ENCODE data around the gene SLC9A9. TPM values are rescaled to one million over a fixed set of nuclear protein-coding genes. Genes with fewer than 3 reads are reported as not detected.

SLC9A9 gene
- total and polyA plus RNA-seq, 2 donors from 2014 or later: 3.7 to 16.5 TPM

DNA sequence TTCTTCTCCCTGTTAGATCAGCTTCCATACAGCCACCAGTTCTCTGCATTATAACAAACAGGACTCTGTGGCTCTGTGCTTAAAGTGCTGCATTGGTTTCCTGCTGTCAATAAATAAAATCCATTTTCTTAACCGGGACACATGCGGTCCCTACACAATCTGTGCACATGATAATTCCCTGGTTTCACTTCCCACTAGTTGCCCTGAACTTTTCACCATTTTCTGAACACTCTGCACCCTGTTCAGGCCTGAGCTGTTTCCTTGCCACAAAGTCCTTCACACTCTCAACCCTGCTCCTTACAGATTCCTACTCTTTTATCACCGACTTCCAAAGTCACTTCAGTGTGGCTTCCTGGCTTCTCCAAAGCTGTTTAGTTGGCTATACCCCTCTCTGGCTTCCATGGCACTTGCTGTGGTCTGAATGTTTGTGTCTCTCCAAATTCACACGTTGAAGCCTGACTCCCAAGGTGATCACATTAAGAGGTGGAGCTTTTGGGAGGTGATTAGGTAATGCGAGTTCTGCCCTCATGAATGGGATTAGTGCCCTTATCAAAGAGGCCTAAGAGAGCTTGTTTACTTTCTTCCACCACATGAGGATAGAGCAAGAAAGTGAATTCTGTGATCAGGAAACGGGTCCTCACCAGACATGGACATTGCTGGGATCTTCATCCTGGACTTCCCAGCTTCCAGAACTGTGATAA, 495.3 kb downstream of the SLC9A9 start:
- DNase-seq: no peak

DNA sequence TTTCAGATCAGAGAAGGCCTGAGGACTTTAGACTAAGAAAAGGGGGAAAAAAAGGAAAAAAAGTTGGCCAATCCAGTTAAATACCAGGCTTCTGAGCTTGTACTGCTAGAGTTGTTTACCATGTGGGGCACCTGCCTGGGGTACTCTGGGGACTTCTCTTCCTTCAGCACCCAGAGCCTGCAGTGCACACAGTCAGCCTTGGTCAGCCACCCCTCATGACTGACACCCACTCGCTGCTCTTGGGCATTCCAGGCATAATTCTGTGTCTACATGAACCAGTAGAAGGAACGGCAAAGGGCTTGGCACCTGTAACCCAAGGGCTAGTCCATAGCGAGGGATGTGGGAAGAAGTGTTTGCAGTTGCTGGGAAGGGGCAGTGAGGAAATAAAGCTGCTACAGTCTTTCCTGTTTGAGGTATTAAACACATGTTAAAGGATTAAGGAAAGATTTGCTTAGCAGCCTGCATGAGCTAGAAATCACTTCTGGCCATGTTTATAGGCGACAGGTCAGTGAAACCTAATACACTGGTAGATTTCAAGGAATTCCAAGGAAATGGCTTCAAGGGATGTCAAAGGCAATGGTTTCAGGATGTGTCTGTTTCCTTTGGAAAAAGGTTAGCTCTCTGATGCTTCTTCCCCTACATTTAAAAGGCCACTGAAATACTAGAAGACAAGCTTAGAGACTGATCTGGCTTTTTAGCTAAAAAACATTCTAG, 496.2 kb downstream of the SLC9A9 start:
- H3K4me1 ChIP-seq (ENCODE audit: control insufficient read depth in 2 of 3, insufficient read depth in 2 of 3, low read depth in 1 of 3, low read length in 3 of 3): no peaks in the 10 kb centered on the region
- H3K9ac ChIP-seq (ENCODE audit: low read length in 3 of 3): no peak overlapping the region
- intact Hi-C loops (cut with DNase I): no loop called here
- FAIRE-seq (no peak), DNase-seq (peak in 4 of 5 donors; percentile 11 to 68 (median 53))
- no peaks in the 10 kb centered on the region for H3K27me3 ChIP-seq (ENCODE audit: control insufficient read depth, insufficient read depth, low read length)
- no peak overlapping the region for H3K4me3 ChIP-seq (ENCODE audit: low read length in 3 of 3)
- TF ChIP-seq, protein P1, sequence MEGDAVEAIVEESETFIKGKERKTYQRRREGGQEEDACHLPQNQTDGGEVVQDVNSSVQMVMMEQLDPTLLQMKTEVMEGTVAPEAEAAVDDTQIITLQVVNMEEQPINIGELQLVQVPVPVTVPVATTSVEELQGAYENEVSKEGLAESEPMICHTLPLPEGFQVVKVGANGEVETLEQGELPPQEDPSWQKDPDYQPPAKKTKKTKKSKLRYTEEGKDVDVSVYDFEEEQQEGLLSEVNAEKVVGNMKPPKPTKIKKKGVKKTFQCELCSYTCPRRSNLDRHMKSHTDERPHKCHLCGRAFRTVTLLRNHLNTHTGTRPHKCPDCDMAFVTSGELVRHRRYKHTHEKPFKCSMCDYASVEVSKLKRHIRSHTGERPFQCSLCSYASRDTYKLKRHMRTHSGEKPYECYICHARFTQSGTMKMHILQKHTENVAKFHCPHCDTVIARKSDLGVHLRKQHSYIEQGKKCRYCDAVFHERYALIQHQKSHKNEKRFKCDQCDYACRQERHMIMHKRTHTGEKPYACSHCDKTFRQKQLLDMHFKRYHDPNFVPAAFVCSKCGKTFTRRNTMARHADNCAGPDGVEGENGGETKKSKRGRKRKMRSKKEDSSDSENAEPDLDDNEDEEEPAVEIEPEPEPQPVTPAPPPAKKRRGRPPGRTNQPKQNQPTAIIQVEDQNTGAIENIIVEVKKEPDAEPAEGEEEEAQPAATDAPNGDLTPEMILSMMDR (IDR thresholded peaks at IDR 0.05; ENCODE audit: borderline replicate concordance, extremely low read depth, insufficient read depth): no peak
- H3K9me3 ChIP-seq (ENCODE audit: control insufficient read depth in 2 of 3, insufficient read depth in 1 of 3, low read length in 3 of 3): no peaks in the 10 kb centered on the region
- H3K36me3 ChIP-seq (ENCODE audit: control insufficient read depth in 2 of 3, insufficient read depth in 3 of 3, low read length in 3 of 3): no peaks in the 10 kb centered on the region
- no peak overlapping the region for H3K27ac ChIP-seq (ENCODE audit: low read depth in 2 of 2, low read length in 2 of 2)

More for the DNA sequence above, 495.3 kb downstream of the SLC9A9 start:
- intact Hi-C loops (cut with DNase I): no loop called here
- Histone ChIP-seq H3K27me3 (ENCODE audit: control insufficient read depth, insufficient read depth, low read length) (no peaks in the 10 kb centered on the region), H3K36me3 (ENCODE audit: control insufficient read depth in 2 of 3, insufficient read depth in 3 of 3, low read length in 3 of 3) (no peaks in the 10 kb centered on the region), H3K4me3 (ENCODE audit: low read length in 3 of 3) (no peak overlapping the region), H3K4me1 (ENCODE audit: control insufficient read depth in 2 of 3, insufficient read depth in 2 of 3, low read depth in 1 of 3, low read length in 3 of 3) (no peaks in the 10 kb centered on the region), H3K27ac (ENCODE audit: low read depth in 2 of 2, low read length in 2 of 2) (no peak overlapping the region), H3K9ac (ENCODE audit: low read length in 3 of 3) (no peak overlapping the region), H3K9me3 (ENCODE audit: control insufficient read depth in 2 of 3, insufficient read depth in 1 of 3, low read length in 3 of 3) (no peaks in the 10 kb centered on the region)
- TF ChIP-seq, protein P1 (IDR thresholded peaks at IDR 0.05; ENCODE audit: borderline replicate concordance, extremely low read depth, insufficient read depth): no peak
- FAIRE-seq: no peak

DNA sequence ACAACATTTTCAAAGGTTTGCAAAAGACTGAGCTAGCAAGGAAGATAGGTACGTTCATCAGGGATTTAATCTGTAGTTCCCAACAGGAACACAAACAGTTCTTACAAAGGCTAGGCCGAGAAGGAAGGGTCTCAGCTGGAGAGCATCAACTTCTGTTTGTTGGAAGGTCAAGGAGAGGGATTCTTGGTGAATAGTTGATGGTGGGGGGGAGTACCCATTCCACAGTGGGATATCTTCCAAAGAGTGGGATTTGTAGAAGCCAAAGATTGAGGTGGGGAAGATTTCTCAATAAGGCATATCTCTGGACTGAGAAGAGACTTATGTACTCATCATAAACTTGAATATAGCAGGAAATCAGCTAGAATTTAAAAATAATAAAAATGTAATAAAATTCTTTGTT, 496.9 kb downstream of the SLC9A9 start:
- Histone ChIP-seq H3K9me3 (ENCODE audit: control insufficient read depth in 2 of 3, insufficient read depth in 1 of 3, low read length in 3 of 3) (no peaks in the 10 kb centered on the region), H3K27ac (ENCODE audit: low read depth in 2 of 2, low read length in 2 of 2) (no peak overlapping the region), H3K9ac (ENCODE audit: low read length in 3 of 3) (no peak overlapping the region), H3K4me3 (ENCODE audit: low read length in 3 of 3) (no peak overlapping the region), H3K36me3 (ENCODE audit: control insufficient read depth in 2 of 3, insufficient read depth in 3 of 3, low read length in 3 of 3) (no peaks in the 10 kb centered on the region), H3K4me1 (ENCODE audit: control insufficient read depth in 2 of 3, insufficient read depth in 2 of 3, low read depth in 1 of 3, low read length in 3 of 3) (no peaks in the 10 kb centered on the region), H3K27me3 (ENCODE audit: control insufficient read depth, insufficient read depth, low read length) (no peaks in the 10 kb centered on the region)
- intact Hi-C loops (cut with DNase I): no loop called here
- TF ChIP-seq, protein P1 (IDR thresholded peaks at IDR 0.05; ENCODE audit: borderline replicate concordance, extremely low read depth, insufficient read depth): no peak
- DNase-seq: peak in 1 of 5 donors; percentile 74
- FAIRE-seq: no peak
